ENCODE results near the gene PTGER4. TPM values are rescaled to one million over a fixed set of nuclear protein-coding genes. Genes with fewer than 3 reads are reported as not detected.

PTGER4 gene
- polyA plus RNA-seq, 1 of the 3 experiments (the other 2 are of a cell fraction), result not detected

DNA sequence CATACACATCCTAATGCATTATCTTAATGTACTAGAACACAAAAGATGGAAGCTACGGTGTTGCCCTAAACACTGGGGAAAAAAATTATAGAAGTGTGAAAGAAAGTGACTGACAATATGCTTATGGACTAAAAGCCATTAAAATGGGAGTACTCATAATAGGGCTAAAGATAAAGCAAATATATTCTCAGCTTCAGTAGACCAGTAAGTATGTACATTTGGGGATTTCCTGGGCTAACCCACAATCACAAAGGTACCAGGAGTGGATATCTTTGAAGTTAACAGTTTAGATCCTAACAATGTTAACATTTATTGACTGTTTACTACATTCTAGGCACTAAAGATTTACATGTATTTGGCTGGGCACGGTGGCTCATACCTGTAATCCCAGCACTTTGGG lies 36.9 kb downstream of the PTGER4 start:
- Histone ChIP-seq H3K27ac (ENCODE audit: low read depth in 2 of 2, low read length in 1 of 2) (no peak overlapping the region), H3K36me3 (replicated peaks in 1 of 2; ENCODE audit: control insufficient read depth in 1 of 2, insufficient read depth in 2 of 2, low read length in 1 of 2) (peaks cover 10 to 25% of the 10 kb centered on the region in 2 experiments), H3K9me2 (no peaks in the 10 kb centered on the region), H3K27me3 (ENCODE audit: insufficient read depth) (no peaks in the 10 kb centered on the region), H3K9me3 (no peaks in the 10 kb centered on the region), H3K4me2 (no peak overlapping the region), H2AFZ (ENCODE audit: low read depth) (no peak overlapping the region), H3K4me3 (ENCODE audit: low read depth in 2 of 2, low read length in 1 of 2) (no peak overlapping the region), H3K4me1 (ENCODE audit: control insufficient read depth in 1 of 2, insufficient read depth in 2 of 2, low read depth in 1 of 2, low read length in 1 of 2) (no peaks in the 10 kb centered on the region), H3K9ac (no peak overlapping the region), H4K20me1 (ENCODE audit: insufficient read depth) (no peaks in the 10 kb centered on the region), H3F3A (replicated peaks; ENCODE audit: insufficient read depth) (peaks cover 9% of the 10 kb centered on the region), H3K79me2 (ENCODE audit: insufficient read depth) (no peaks in the 10 kb centered on the region)
- ChIA-PET POLR2A (no interaction called here), CTCF (interaction anchor here (1.3 to 2.1 kb wide), 2 partner anchors 12 to 19 kb away, joined by 3 to 7 read pairs; no protein-coding TSS in a partner anchor)
- no peak for DNase-seq
- WGBS (ENCODE audit: low lambda C conversion rate), result 90% methylated on average over 2 of the region's 2 CpGs
- TF ChIP-seq FOSL2 (IDR thresholded peaks at IDR 0.05; ENCODE audit: borderline replicate concordance, low read depth) (no peak), YY1 (IDR thresholded peaks at IDR 0.05; ENCODE audit: low read depth) (no peak), MXI1 (IDR thresholded peaks at IDR 0.05; ENCODE audit: low read depth, low read length) (no peak), GATA2 (CRISPR knock-in tag; IDR thresholded peaks at IDR 0.05) (no peak), SIN3A (IDR thresholded peaks at IDR 0.05; ENCODE audit: borderline replicate concordance, low read depth, low read length) (no peak), FOXJ3 (CRISPR knock-in tag; IDR thresholded peaks at IDR 0.05) (no peak)
- TF ChIP-seq, protein P1, sequence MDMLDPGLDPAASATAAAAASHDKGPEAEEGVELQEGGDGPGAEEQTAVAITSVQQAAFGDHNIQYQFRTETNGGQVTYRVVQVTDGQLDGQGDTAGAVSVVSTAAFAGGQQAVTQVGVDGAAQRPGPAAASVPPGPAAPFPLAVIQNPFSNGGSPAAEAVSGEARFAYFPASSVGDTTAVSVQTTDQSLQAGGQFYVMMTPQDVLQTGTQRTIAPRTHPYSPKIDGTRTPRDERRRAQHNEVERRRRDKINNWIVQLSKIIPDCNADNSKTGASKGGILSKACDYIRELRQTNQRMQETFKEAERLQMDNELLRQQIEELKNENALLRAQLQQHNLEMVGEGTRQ (IDR thresholded peaks at IDR 0.05; ENCODE audit: borderline replicate concordance, low read depth, low read length), result no peak
- TF ChIP-seq, protein P2, sequence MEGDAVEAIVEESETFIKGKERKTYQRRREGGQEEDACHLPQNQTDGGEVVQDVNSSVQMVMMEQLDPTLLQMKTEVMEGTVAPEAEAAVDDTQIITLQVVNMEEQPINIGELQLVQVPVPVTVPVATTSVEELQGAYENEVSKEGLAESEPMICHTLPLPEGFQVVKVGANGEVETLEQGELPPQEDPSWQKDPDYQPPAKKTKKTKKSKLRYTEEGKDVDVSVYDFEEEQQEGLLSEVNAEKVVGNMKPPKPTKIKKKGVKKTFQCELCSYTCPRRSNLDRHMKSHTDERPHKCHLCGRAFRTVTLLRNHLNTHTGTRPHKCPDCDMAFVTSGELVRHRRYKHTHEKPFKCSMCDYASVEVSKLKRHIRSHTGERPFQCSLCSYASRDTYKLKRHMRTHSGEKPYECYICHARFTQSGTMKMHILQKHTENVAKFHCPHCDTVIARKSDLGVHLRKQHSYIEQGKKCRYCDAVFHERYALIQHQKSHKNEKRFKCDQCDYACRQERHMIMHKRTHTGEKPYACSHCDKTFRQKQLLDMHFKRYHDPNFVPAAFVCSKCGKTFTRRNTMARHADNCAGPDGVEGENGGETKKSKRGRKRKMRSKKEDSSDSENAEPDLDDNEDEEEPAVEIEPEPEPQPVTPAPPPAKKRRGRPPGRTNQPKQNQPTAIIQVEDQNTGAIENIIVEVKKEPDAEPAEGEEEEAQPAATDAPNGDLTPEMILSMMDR (IDR thresholded peaks at IDR 0.05), result no peak

DNA sequence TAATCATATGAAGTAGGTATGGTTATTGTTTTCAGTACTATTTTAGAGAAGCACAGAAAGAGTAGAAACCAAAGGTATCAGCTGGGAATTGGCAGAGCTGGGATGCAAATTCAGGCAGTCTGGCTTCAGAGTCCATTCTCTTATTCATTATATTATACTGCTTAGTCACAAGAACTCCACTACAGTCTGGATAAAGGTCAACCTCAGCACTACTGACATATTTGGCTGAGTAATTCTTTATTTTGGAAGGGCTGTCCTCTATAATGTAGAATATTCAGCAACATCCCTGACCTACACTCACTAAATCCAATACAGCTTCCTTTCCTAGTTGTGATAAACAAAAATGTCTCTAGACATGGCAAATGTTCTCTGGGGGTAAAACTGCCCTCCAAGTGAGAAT lies 37.6 kb downstream of the PTGER4 start:
- Histone ChIP-seq H3K4me1 (ENCODE audit: control insufficient read depth in 1 of 2, insufficient read depth in 2 of 2, low read depth in 1 of 2, low read length in 1 of 2) (no peaks in the 10 kb centered on the region), H3K9ac (no peak overlapping the region), H3K27me3 (ENCODE audit: insufficient read depth) (no peaks in the 10 kb centered on the region), H2AFZ (ENCODE audit: low read depth) (no peak overlapping the region), H4K20me1 (ENCODE audit: insufficient read depth) (no peaks in the 10 kb centered on the region), H3K9me3 (no peaks in the 10 kb centered on the region), H3K4me2 (no peak overlapping the region), H3K27ac (ENCODE audit: low read depth in 2 of 2, low read length in 1 of 2) (no peak overlapping the region), H3K36me3 (replicated peaks in 1 of 2; ENCODE audit: control insufficient read depth in 1 of 2, insufficient read depth in 2 of 2, low read length in 1 of 2) (peaks cover 10 to 25% of the 10 kb centered on the region in 2 experiments), H3K4me3 (ENCODE audit: low read depth in 2 of 2, low read length in 1 of 2) (no peak overlapping the region), H3K9me2 (no peaks in the 10 kb centered on the region), H3K79me2 (ENCODE audit: insufficient read depth) (no peaks in the 10 kb centered on the region), H3F3A (replicated peaks; ENCODE audit: insufficient read depth) (peaks cover 6% of the 10 kb centered on the region)
- TF ChIP-seq, protein P3, sequence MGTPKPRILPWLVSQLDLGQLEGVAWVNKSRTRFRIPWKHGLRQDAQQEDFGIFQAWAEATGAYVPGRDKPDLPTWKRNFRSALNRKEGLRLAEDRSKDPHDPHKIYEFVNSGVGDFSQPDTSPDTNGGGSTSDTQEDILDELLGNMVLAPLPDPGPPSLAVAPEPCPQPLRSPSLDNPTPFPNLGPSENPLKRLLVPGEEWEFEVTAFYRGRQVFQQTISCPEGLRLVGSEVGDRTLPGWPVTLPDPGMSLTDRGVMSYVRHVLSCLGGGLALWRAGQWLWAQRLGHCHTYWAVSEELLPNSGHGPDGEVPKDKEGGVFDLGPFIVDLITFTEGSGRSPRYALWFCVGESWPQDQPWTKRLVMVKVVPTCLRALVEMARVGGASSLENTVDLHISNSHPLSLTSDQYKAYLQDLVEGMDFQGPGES (IDR thresholded peaks at IDR 0.05; ENCODE audit: low read depth, low read length), result no peak
- no peak for TF ChIP-seq CHD2 (IDR thresholded peaks at IDR 0.05; ENCODE audit: low read length, partially characterized antibody)
- no peak for TF ChIP-seq ELF1 (IDR thresholded peaks at IDR 0.05)
- no peak for TF ChIP-seq FOXJ3 (CRISPR knock-in tag; IDR thresholded peaks at IDR 0.05)
- no peak for TF ChIP-seq MXI1 (IDR thresholded peaks at IDR 0.05; ENCODE audit: low read depth, low read length)
- TF ChIP-seq, protein P4, sequence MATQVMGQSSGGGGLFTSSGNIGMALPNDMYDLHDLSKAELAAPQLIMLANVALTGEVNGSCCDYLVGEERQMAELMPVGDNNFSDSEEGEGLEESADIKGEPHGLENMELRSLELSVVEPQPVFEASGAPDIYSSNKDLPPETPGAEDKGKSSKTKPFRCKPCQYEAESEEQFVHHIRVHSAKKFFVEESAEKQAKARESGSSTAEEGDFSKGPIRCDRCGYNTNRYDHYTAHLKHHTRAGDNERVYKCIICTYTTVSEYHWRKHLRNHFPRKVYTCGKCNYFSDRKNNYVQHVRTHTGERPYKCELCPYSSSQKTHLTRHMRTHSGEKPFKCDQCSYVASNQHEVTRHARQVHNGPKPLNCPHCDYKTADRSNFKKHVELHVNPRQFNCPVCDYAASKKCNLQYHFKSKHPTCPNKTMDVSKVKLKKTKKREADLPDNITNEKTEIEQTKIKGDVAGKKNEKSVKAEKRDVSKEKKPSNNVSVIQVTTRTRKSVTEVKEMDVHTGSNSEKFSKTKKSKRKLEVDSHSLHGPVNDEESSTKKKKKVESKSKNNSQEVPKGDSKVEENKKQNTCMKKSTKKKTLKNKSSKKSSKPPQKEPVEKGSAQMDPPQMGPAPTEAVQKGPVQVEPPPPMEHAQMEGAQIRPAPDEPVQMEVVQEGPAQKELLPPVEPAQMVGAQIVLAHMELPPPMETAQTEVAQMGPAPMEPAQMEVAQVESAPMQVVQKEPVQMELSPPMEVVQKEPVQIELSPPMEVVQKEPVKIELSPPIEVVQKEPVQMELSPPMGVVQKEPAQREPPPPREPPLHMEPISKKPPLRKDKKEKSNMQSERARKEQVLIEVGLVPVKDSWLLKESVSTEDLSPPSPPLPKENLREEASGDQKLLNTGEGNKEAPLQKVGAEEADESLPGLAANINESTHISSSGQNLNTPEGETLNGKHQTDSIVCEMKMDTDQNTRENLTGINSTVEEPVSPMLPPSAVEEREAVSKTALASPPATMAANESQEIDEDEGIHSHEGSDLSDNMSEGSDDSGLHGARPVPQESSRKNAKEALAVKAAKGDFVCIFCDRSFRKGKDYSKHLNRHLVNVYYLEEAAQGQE (IDR thresholded peaks at IDR 0.05; ENCODE audit: low read depth, low read length), result no peak
- no peak for TF ChIP-seq NFIC (IDR thresholded peaks at IDR 0.05; ENCODE audit: borderline replicate concordance)
- ChIA-PET POLR2A (no interaction called here), CTCF (no interaction called here)
- DNase-seq, result no peak

Data from SK-N-SH (cell line).